Measurements from ENCODE around the gene JMY.

JMY gene

GRCh38 chr5:79287380-79287779 is 51.4 kb downstream of the JMY start:
- DNase-seq (ENCODE audit: low read depth in 2 of 2, low spot score in 1 of 2), result no peak

- no peak for DNase-seq (ENCODE audit: low read depth in 2 of 2, low spot score in 1 of 2)
These were observed 52.0 kb downstream of the JMY start for GRCh38 chr5:79287907-79288306.

GRCh38 chr5:79295029-79295428 is 59.1 kb downstream of the JMY start:
- DNase-seq (ENCODE audit: low read depth in 2 of 2, low spot score in 1 of 2), result no peak

GRCh38 chr5:79297661-79298060 is 61.7 kb downstream of the JMY start:
- DNase-seq (ENCODE audit: low read depth in 2 of 2, low spot score in 1 of 2), result no peak

- DNase-seq (ENCODE audit: low read depth in 2 of 2, low spot score in 1 of 2), result no peak
These were observed 65.2 kb downstream of the JMY start for GRCh38 chr5:79301046-79301712.

GRCh38 chr5:79302454-79302853 is 66.5 kb downstream of the JMY start:
- no peak for DNase-seq (ENCODE audit: low read depth in 2 of 2, low spot score in 1 of 2)

- no peak for DNase-seq (ENCODE audit: low read depth in 2 of 2, low spot score in 1 of 2)
These were observed 69.8 kb downstream of the JMY start for GRCh38 chr5:79305706-79306105.

- no peak for DNase-seq (ENCODE audit: low read depth in 2 of 2, low spot score in 1 of 2)
These were observed 83.1 kb downstream of the JMY start for GRCh38 chr5:79318935-79319614.

- no peak for DNase-seq (ENCODE audit: low read depth in 2 of 2, low spot score in 1 of 2)
These were observed 93.5 kb downstream of the JMY start for GRCh38 chr5:79329453-79329852.

GRCh38 chr5:79330071-79330470 is 94.1 kb downstream of the JMY start:
- no peak for DNase-seq (ENCODE audit: low read depth in 2 of 2, low spot score in 1 of 2)

- DNase-seq (ENCODE audit: low read depth in 2 of 2, low spot score in 1 of 2), result no peak
These were observed 98.1 kb downstream of the JMY start for GRCh38 chr5:79333852-79334557.

- DNase-seq (ENCODE audit: low read depth in 2 of 2, low spot score in 1 of 2), result no peak
These were observed 110.5 kb downstream of the JMY start for GRCh38 chr5:79346420-79346824.

GRCh38 chr5:79349047-79349446 is 113.1 kb downstream of the JMY start:
- DNase-seq (ENCODE audit: low read depth in 2 of 2, low spot score in 1 of 2), result no peak

- no peak for DNase-seq (ENCODE audit: low read depth in 2 of 2, low spot score in 1 of 2)
These were observed 114.0 kb downstream of the JMY start for GRCh38 chr5:79349881-79350280.

- no peak for DNase-seq (ENCODE audit: low read depth in 2 of 2, low spot score in 1 of 2)
These were observed 121.5 kb downstream of the JMY start for GRCh38 chr5:79357398-79357797.
